Measurements from ENCODE around the gene GRIPAP1. TPM values are rescaled to one million over a fixed set of nuclear protein-coding genes. Genes with fewer than 3 reads are reported as not detected.

Gene GRIPAP1
- total RNA-seq, 1 donor from 2014 or later: 103 TPM

DNA sequence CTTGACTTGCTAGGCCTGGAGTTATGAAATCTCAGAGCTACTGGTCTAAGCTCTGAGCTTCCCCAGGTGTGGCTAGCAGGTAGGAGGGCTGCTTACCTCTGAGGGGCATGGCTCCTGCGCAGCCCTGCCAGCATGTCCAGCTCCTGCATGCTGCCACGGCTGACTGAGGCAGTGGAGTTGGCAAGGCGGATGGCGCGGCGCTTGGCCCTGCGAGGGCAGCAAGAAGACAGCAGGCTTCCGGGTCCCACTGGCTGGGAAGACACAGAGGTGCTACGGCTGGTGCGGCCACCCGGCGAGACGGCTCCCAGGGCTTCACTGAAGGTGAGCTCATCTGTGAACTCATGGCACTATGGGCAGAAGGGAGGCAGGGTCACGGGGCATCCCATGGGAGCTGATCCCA is 36.1 kb downstream of the GRIPAP1 start:
- intact Hi-C loops (cut with micrococcal nuclease): no loop called here

DNA sequence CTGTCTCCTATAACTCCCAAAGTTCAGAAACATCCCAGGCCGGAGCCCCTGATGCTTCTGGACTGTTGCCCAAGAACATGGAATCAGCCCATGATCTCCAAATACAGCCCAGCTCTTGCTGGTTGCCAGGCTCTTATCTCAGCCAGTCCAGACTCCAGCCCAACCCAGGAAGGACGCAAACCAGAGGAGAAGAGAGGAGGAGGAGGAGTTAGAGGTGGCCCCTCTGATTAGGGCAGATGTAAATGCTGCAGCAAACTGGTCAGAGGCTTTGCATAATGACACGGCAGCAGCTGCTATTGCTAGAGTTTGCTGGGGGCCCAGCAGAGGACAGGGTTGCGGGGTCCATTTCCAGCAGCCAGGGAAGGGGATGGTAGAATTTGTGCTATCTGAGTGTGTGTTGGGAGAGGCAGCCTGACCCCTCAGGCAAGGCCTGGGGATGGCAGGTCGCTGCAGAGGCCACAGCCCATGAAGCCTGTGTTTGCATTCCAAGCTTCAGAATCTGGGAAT is 40.4 kb downstream of the GRIPAP1 start:
- intact Hi-C loops (cut with micrococcal nuclease): no loop called here

DNA sequence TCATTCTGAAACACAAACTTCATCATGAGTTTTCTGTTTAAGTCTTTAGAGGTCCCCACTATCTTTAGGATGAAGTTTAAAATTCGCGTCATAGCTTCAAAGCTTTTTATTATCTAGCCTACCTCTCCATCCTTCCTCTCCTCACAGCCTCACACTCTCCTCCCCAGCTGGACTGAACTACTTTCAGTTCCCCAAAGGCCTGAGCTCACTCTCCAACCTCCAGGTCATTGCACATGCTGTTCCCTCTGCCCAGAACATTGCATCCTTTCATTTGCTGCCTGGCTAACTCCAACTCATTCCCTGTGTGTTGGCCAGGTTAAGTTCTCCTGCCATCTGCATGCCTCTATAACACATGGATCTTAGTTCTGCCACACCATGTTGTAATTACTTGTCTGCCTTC is 41.8 kb downstream of the GRIPAP1 start:
- intact Hi-C loops (cut with micrococcal nuclease): no loop called here

DNA sequence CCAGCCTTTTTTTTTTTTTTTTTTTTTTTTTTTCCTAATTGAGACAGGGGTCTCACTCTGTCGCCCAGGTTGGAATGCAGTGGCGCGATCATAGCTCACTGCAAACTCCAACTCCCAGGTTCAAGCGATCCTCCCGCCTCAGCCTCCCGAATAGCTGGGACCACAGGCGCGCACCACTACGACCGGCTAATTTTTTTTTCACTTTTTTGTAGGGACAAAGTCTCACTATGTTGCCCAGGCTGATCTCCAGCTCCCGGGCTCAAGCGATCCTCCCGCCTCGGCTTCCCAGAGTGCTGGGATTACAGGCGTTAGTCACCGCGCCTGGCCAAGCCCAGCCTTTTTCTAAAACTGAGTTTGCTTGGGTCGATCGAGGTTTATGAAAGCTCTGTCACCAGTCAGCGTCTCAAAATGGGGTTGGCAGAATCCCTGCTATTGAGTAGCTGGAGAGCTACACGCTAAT is 43.4 kb downstream of the GRIPAP1 start:
- intact Hi-C loops (cut with micrococcal nuclease): loop anchor here (1.0 to 5.0 kb wide), 15 partner anchors 39 to 1741 kb away; partner anchors contain the start of genes CDK16, FTSJ1, GPKOW and PIM2

DNA sequence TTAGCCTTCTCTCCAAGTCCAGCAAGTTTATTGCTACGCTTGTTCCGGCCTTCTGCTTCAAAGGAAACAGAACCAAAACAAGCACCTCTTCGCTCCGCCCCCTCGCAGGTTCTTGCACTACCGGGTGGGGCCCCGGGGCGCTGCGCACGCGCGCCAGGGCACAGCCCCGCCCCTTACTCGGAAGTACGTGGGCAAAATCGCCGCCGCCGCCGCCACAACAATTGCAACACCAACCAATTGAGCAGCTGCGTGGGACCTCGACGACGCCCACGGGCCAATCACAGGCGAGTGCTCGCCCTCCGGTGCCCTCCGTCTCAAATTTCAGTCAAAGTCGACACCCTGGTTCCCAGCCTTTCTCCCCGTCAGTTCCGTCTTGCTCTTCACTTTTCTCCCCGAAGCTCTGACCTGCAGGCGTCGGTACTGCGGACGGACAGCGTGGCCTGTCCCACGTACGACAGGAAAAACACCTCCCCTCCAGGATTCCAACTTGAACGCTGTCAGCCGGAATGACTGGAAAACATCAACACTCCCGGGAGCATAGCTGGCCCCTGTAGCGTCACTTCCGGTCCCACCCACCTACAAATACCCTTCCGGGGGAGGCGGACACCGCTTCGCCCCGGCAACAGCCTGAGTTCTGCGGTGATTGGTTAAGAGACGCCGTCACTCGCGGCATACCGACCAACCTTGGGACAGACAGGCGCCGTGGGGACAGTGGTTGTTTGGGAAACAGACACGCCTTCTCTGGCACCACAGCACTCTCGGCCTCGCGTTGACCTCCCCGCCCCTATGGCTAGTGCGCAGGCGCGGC is 44.0 kb downstream of the GRIPAP1 start:
- intact Hi-C loops (cut with micrococcal nuclease): loop anchor here (1.0 to 5.0 kb wide), 18 partner anchors 19 to 1741 kb away; partner anchors contain the start of genes CDK16, FTSJ1, GPKOW and GRIPAP1

DNA sequence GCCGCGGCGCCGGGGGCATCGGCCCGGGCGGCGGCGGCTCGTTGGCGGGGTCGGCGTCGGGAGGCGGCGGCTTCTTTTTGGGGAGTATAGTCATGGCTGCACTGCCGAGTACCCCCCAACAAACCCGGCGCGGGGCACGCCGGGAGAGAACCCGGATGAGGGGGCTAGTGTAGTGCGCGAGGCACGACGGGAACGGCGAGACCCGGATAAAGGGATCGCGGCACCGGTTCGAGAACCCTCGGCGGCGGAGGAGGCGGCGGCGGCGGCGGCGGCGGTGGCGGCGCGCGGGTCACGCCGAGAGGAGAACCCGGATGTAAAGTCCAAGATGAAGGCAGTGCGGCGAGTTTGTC is 44.6 kb downstream of the GRIPAP1 start, which contains the start of gene OTUD5:
Gene OTUD5, minus strand, starts transcription at position 131 of the 350 bp plus-strand sequence. Its CDS starts 37 bp downstream, at position 94.
- intact Hi-C loops (cut with micrococcal nuclease): loop anchor here (1.0 to 5.0 kb wide), 7 partner anchors 18 to 1740 kb away; partner anchors contain the start of genes CDK16, FTSJ1, GRIPAP1 and SLC35A2

DNA sequence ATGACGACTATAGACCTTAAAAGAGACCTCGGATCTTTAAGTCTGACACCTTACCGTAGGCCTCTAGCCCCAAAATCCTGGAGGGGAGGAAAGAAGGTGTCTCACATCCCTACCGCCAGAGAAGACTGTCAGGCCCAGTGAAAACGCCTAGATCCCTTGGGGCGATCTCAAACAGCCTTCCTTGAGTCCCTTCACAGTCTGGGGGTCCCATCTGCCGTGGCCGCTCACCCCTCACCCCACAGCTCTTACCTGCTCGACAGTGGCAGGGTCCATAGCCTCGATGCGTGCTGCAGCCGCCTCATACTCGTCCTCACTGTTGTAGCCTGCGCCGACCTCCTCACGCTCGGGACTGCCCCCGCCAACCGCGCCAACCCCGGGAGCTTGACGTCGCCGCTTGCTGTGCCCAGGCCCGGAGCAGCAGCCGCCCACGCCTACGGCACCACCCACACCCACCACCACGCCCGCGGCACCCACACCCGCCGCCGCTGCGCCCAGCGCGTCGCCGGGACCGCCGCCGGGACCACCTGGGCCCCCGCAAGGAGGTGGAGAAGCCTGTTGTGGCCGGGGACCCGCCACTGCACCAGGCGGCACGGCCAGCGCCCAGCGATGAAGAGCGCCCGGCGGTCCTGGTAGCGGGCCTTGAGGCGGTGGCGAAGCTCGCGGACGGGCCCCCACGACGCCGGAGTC is 45.2 kb downstream of the GRIPAP1 start:
- intact Hi-C loops (cut with micrococcal nuclease): loop anchor here (1.0 to 5.0 kb wide), 7 partner anchors 18 to 1740 kb away; partner anchors contain the start of genes CDK16, FTSJ1, GRIPAP1 and SLC35A2

DNA sequence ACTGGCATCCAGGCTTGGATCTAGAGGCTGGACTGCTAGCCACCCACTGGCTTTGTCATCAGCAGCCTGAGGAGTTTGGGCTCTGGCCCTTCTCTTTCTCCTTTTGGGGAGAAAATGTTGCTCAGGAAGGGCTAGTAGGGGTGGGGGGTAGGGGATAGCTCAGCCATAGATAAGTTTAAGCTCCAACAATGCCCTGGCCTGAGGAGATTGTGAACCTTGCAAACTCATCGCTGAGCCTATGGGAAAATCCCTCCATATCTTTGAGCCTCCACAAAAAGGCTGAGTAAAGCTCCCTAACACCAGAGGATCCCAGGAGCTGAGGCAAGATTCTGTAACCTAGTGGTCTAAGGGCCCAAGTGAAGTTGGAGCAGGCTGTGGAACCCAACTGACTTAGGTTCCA is 53.5 kb downstream of the GRIPAP1 start:
- intact Hi-C loops (cut with micrococcal nuclease): loop anchor here (5.0 kb wide), 1 partner anchor 186 kb away; the partner anchor contains the start of gene GLOD5

DNA sequence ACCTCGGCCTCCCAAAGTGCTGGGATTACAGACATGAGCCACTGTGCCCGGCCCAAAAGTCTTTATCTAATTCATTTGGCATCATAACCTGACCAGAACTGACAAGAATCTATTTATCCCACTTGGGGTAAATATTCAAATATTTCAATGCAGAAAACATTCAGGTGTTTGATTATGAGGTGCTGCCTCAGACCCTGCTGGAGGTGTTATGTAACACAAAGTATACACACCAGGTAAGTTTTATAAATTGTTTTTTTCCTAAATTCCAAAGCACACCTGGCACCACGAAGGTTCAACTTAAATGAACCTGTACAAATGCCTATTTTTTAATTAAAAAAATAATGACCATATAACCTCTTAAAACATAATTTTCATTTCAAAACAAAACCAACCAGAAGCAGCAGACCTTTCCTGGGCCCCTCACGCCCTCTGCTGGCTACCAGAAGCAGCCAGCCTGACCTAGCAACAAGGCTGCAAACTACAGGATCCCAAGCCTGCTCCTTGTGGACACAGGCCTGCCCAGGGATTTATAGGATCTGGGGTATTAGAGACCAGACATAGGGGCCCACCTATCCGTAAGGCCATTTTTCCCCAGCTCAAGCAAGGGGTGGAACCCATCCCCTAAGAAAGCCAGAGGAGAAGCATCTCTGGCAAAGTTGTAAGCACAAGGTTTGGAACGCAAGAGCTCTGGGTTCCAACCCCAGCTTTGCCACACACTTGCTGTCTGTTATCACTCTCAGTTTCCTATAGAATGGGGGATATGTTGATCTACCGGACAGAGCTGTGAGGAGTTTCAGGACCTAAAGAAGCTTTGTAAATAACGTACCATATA is 56.3 kb downstream of the GRIPAP1 start:
- intact Hi-C loops (cut with micrococcal nuclease): loop anchor here (1.0 to 5.0 kb wide), 5 partner anchors 8 to 297 kb away; partner anchors contain the start of gene GLOD5

DNA sequence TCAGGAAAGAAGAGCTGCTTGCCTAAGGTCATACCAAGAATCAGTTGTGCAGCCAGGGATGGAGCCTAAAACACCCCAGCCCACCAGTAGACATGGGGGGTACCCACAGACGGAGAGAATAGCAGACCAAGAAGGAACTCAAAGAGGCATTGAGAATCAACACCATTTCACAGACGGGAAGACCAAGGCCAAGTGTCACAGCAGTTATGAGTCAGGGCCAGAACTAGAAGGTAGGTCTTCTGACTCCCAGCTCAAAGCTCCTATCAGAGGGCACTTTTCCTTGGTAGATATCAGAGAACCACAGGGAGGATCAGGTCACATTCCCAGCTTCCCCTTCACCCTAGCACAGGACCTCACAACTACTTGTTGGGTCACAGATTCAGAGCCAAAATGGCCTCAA is 59.2 kb downstream of the GRIPAP1 start:
- intact Hi-C loops (cut with micrococcal nuclease): loop anchor here (1.0 kb wide), 1 partner anchor 9 kb away; no protein-coding TSS in a partner anchor

DNA sequence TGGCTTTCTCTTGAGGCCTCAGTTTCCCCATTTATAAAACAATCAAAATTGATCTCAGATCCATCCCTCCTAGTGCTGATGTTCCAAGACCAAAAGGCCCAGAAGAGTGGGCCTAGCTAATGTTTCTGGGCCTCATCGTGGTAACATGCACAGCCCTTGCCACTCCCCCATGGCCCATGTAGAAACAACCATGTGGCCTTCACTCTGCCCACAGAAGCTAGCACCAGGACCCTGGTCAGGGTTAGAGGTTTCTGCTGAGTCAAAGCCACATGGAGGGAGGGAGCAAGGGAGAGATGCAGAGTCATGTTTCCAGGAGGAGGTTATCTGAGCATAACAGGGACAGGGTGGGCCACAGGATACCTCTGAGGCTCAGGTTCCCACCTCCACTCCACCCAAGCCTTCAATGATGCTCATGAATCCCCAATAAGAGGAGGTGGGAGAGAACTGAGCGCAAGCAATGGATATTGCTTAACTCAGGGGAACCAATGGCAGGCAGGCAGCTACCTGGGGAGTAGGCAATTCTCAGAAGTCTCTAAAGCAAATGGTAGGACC is 61.6 kb downstream of the GRIPAP1 start:
- intact Hi-C loops (cut with micrococcal nuclease): no loop called here

DNA sequence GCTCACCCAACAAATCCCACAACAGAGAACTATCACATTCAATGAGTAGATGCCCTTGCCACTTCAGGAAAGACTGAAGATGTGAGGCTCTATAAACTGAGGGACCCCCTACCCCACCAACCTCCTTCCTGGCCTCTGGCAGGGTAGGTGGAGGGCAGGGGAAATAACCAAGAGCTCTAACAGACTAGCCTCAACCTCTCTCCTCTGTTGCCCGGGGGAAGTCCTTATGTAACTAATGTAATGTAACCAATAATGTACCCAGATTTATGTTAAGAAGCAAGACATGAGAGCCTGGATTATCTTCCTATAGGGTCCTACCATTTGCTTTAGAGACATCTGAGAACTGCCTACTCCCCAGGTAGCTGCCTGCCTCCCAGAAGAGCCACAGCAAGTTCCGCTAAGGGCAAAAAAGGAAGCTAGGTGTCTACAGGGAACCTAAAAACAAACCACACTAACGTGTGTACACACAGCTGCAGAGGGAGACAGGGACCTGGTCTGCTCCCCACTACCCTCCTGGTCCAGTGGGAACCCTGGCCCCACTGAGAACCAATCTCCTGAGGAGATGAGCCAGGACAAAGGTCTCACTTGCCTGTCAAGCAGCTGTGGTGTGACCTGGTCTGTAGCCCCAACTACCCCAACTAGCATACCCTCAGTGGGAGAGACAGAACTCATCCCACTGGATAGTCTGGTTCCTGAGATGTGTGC is 62.4 kb downstream of the GRIPAP1 start:
- intact Hi-C loops (cut with micrococcal nuclease): loop anchor here (1.0 to 5.0 kb wide), 4 partner anchors 18 to 417 kb away; partner anchors contain the start of genes EBP and OTUD5

DNA sequence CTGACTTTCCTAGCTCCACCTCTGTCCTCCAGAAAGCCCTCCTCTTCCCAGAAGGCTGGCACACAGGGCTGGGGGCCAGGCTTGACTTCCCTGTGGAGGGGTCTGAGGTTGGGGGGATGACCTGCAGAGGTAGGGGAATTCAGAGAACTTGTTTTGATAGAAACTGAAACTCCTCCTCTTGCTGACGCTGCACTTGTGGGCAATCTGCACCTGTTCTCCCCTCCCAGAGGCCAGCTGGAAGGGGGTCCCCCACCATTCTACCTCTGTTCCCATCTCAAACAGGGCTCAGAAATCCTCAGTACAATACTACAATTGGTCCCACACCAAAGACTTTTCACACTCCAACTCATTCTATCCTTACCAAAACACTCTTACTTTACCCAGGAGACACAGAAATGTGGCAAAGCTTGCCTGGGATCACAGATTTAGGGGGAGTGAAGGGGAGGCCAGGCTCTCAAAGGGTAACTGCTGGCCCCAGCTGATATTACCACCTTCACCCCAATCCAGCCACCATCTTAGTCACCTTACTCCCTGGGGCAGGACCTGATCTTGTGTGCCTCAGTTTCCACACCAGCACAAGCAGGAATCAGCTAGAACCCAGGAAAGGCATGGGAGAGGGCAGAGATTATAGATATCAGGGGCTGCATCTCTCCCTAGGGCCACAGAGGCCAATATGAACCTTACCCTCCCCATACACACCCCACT is 63.2 kb downstream of the GRIPAP1 start:
- intact Hi-C loops (cut with micrococcal nuclease): loop anchor here (1.0 to 5.0 kb wide), 4 partner anchors 18 to 417 kb away; partner anchors contain the start of genes EBP and OTUD5

DNA sequence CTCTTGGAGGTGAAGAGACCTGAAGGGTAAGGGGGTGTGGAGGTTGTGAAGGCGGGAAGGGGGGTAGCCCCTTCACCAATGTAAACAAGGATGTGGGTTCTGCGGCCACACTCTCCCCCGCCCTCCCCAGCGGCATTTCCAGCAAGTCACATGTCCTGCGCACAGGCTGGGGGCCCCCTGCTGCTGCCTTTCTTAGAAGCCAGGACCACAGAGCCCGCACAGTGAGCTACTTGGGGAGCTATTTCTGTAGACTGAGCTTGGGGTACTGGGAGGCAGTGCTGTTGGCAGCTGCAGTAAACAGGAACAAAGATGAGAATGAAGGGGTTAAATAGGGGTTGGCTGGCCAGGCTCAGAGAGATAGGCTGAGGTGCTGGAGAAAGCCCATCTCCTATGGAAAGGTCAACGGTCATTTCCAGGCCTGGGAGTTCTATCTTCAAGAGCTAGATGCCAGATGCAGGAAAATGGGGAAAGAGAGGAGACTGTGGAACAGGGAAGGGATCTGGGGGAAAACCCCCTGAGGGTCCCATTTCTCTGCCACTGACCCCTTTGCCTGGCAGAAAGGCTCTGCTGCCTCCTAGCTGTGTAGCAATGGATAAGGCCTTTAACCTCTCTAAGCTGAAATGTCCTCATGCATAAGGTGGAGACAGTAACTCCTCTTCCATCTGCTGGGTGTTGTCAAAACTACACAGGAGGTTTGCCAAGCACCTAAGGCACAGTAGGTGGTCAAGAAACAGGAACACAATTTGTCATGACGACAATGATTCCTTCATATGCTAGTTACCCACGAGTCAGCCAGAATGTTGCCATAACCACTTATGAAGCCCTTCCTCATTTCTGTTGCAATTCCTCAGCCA is 64.8 kb downstream of the GRIPAP1 start:
- intact Hi-C loops (cut with micrococcal nuclease): loop anchor here (1.0 to 5.0 kb wide), 7 partner anchors 8 to 415 kb away; partner anchors contain the start of genes EBP, HDAC6, PIM2 and PQBP1

DNA sequence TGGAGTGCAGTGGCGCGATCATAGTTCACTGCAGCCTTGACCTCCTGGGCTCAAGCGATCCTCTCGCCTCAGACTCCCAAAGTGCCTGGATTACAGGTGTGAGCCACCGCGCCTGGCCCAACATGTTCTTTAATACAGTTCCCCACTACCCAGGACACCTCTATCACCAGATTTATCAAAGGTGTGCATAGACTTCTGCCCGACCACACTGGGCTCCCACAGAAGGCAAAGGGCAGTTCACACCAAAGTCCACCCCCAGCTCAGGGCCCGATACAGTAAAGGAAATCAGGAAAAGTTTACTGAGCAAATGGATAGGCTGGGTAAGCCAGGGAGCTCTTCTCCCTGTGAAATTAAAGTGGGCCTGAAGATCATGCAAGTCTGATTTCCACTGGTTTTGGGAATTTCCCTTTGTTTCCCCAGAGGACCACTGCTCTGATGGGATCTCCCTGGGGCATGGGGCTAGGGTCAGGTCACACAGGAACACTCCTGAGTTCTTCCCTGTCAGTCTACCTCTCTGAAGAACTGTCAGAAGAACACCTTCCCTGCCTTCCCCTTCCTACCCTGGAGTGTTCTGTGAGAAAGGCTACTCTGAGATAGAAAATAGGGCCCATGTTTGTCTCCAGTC is 65.5 kb downstream of the GRIPAP1 start:
- intact Hi-C loops (cut with micrococcal nuclease): loop anchor here (1.0 to 5.0 kb wide), 7 partner anchors 9 to 414 kb away; partner anchors contain the start of genes EBP, HDAC6, PIM2 and PQBP1

DNA sequence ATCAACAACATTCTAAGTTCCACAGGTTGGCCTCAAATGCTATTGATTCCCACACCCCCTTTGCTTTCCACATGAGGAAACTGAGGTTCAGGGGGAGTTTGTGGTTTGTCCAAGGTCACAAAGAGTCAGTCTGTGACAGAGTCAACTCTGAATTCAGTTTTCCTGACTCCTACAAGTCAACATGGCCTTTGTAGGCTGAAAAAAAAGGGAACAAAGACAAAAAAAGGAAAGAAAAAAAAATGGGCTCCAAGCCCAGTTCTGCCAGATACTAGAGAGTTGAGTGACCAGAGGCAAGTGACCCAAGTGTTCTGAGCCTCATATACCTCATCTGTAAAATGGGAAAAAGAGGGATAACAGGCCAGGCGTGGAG is 66.8 kb downstream of the GRIPAP1 start:
- intact Hi-C loops (cut with micrococcal nuclease): loop anchor here (5.0 kb wide), 1 partner anchor 413 kb away; the partner anchor contains the start of gene EBP

All from T-helper 1 cell treated with Interleukin-12 subunit alpha and Interleukin-12 subunit beta and Interleukin-4 antibody, amounts not matched to agents 30 ng/mL and 1 ng/mL, for 36 hours (primary cell).